Natural killer cell (primary cell): Measurements from ENCODE around the gene MAPK9. TPM values are rescaled to one million over a fixed set of nuclear protein-coding genes. Genes with fewer than 3 reads are reported as not detected.

Experiments used
- ATAC-seq, 3 donors: fragments of 150-1000 bp in 2 of 3; fragments of 200-7000 bp in 1 of 3; cut with Tn5 transposase; 1 replicate in 1 of 3; 2 replicates in 2 of 3; pipeline ENCODE4 v1.10.0; 2021; ENCODE audit warnings: mild to moderate bottlenecking in 2 of 3, moderate library complexity in 2 of 3
- DNase-seq, 2 donors: peaks; one replicate each; pipeline versions ENCODE4 v3.0.0 to v3.0.0-alpha.2; 2013 to 2021; ENCODE audit warnings: mixed read lengths in 1 of 2
- H3K27ac ChIP-seq: one replicate; pipeline ENCODE4 v1.5.1; 2013; ENCODE audit warnings: mild to moderate bottlenecking, low read length
- H3K27me3 ChIP-seq: one replicate; pipeline ENCODE4 v1.6.1; 2013; ENCODE audit warnings: low read length; ENCODE audit not compliant: control insufficient read depth, insufficient read depth
- H3K36me3 ChIP-seq: one replicate; pipeline ENCODE4 v1.6.1; 2013; ENCODE audit warnings: low read length; ENCODE audit not compliant: control insufficient read depth, insufficient read depth
- H3K4me1 ChIP-seq: one replicate; pipeline ENCODE4 v1.6.1; 2013; ENCODE audit warnings: low read length; ENCODE audit not compliant: control insufficient read depth, insufficient read depth
- H3K4me3 ChIP-seq: one replicate; pipeline ENCODE4 v1.5.1; 2013; ENCODE audit warnings: low read length
- H3K9me3 ChIP-seq: one replicate; pipeline ENCODE4 v1.6.1; 2013; ENCODE audit warnings: low read length; ENCODE audit not compliant: control insufficient read depth, insufficient read depth
- H3K27ac Mint-ChIP-seq, 2 donors: one replicate each; pipeline ENCODE4 v1.8.0; 2022; ENCODE audit warnings: mild to moderate bottlenecking in 2 of 2, mixed read lengths in 2 of 2, moderate library complexity in 1 of 2
- H3K27me3 Mint-ChIP-seq, 2 donors: one replicate each; pipeline ENCODE4 v1.8.0; 2022; ENCODE audit warnings: low read depth in 2 of 2, mixed read lengths in 2 of 2
- H3K36me3 Mint-ChIP-seq: one replicate; pipeline ENCODE4 v1.8.0; 2022; ENCODE audit warnings: mixed read lengths
- H3K4me1 Mint-ChIP-seq, 2 donors: one replicate each; pipeline ENCODE4 v1.8.0; 2022; ENCODE audit warnings: mixed read lengths in 2 of 2
- H3K4me3 Mint-ChIP-seq: one replicate; pipeline ENCODE4 v1.8.0; 2022; ENCODE audit warnings: mild to moderate bottlenecking, moderate library complexity, mixed read lengths
- H3K9me3 Mint-ChIP-seq, 2 donors: one replicate each; pipeline ENCODE4 v1.8.0; 2022; ENCODE audit warnings: mixed read lengths in 2 of 2
- WGBS: methylation state at CpG from one replicate; pipeline ENCODE4 v1.1.7; 2013; ENCODE audit warnings: missing lambda C conversion rate; ENCODE audit not compliant: insufficient coverage; 5-methylcytosine and 5-hydroxymethylcytosine counted together
- intact Hi-C: fragments of 100-400 bp; cut with micrococcal nuclease; formaldehyde crosslinking; loops from one replicate; pipeline ENCODE4 v1.14.2; 2022
- total RNA-seq, 4 donors: library from RNA; stranded (reverse); fragments of 120-200 nt in 1 of 4; gene quantifications; one replicate each; pipeline versions ENCODE4 v1.2.3 to v1.2.4, GENCODE V29; 2013 to 2022
- TF ChIP-seq, protein P1 (sequence below): fragments of 200-600 bp; IDR thresholded peaks from one replicate; pipeline ENCODE4 v1.8.0; 2022; ENCODE audit warnings: antibody characterized with exemption

The MAPK9 gene
- total RNA-seq, 3 donors from 2014 or later (not counting 1 experiment from before 2014, with no cell fraction given), result 34.1 to 48.5 (median 40.4) TPM

DNA sequence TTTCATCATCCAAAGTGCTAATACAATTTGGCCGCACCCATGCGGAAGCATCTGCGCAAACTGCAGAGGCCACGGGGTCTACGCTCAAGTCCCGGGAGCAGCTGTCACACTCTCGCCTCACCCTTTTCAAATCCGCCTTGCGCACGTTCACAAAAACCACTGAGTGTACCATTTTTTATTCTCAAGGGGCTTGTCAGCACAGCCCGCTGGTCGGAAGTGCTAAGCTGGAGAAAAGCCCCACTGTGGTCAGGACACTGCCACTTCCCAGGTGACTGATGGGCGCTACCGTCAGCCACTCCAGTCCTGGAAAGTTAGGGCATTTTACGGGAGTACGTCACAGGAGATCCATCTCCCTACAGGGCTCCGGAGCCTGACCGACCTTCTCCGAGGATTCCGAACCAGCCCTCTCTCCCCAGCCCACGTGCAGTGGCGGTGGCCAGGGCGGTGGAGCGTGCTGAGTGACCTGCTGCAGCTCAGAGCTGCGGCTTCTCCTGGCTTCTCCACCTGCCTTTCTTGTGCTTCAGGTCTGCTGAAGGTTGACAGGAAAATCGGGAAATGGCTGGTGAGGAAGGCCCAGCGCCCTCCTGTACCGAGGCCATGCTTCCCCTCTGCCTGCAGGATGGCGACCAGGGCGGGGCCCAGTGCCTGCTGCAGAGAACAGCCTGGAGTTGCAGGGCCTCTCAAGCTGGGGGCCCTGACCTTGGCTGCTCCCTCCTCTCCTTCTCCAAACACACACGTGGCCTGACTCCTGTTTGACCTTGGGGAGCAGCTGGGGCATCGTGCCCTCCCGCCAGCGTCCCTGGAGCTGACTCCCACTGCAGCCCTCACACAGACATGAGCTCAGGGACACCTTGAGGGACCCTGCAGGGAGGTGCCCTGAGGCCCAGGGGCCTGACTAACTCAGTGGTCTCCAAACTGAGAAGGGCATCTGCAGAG is 97.2 kb downstream of the MAPK9 start:
- H3K9me3 Mint-ChIP-seq, result no peaks in the 10 kb centered on the region
- TF ChIP-seq, protein P1, sequence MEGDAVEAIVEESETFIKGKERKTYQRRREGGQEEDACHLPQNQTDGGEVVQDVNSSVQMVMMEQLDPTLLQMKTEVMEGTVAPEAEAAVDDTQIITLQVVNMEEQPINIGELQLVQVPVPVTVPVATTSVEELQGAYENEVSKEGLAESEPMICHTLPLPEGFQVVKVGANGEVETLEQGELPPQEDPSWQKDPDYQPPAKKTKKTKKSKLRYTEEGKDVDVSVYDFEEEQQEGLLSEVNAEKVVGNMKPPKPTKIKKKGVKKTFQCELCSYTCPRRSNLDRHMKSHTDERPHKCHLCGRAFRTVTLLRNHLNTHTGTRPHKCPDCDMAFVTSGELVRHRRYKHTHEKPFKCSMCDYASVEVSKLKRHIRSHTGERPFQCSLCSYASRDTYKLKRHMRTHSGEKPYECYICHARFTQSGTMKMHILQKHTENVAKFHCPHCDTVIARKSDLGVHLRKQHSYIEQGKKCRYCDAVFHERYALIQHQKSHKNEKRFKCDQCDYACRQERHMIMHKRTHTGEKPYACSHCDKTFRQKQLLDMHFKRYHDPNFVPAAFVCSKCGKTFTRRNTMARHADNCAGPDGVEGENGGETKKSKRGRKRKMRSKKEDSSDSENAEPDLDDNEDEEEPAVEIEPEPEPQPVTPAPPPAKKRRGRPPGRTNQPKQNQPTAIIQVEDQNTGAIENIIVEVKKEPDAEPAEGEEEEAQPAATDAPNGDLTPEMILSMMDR, result no peak
- WGBS, result 91% methylated on average over 34 of the region's 34 CpGs

GRCh38 chr5:180193749-180194375 is 98.0 kb downstream of the MAPK9 start:
- ATAC-seq (no peak), DNase-seq (no peak)
- Histone ChIP-seq H3K4me1 (no peaks in the 10 kb centered on the region), H3K4me3 (no peak overlapping the region), H3K27me3 (no peaks in the 10 kb centered on the region), H3K27ac (no peak overlapping the region), H3K36me3 (no peaks in the 10 kb centered on the region), H3K9me3 (no peaks in the 10 kb centered on the region)
- intact Hi-C loops, result no loop called here
- TF ChIP-seq, protein P1, result no peak
- no peaks in the 10 kb centered on the region for H3K4me1 Mint-ChIP-seq
- H3K36me3 Mint-ChIP-seq, result no peaks in the 10 kb centered on the region
- H3K27me3 Mint-ChIP-seq, result peaks cover 4 to 8% of the 10 kb centered on the region in 2 donors
- 95% methylated on average over 24 of the region's 24 CpGs for WGBS
- H3K4me3 Mint-ChIP-seq, result no peak overlapping the region
- no peak overlapping the region for H3K27ac Mint-ChIP-seq
- no peaks in the 10 kb centered on the region for H3K9me3 Mint-ChIP-seq

More for the DNA sequence above, 97.2 kb downstream of the MAPK9 start:
- no peaks in the 10 kb centered on the region for H3K27me3 ChIP-seq
- H3K36me3 Mint-ChIP-seq, result no peaks in the 10 kb centered on the region
- no peak overlapping the region for H3K27ac Mint-ChIP-seq
- H3K36me3 ChIP-seq, result no peaks in the 10 kb centered on the region
- intact Hi-C loops, result no loop called here
- no peaks in the 10 kb centered on the region for H3K9me3 ChIP-seq
- H3K4me1 Mint-ChIP-seq, result no peaks in the 10 kb centered on the region
- ATAC-seq (no peak), DNase-seq (no peak)
- H3K4me1 ChIP-seq, result no peaks in the 10 kb centered on the region
- H3K4me3 Mint-ChIP-seq, result no peak overlapping the region
- H3K27me3 Mint-ChIP-seq, result no peaks in the 10 kb centered on the region
- H3K4me3 ChIP-seq, result no peak overlapping the region
- no peak overlapping the region for H3K27ac ChIP-seq

DNA sequence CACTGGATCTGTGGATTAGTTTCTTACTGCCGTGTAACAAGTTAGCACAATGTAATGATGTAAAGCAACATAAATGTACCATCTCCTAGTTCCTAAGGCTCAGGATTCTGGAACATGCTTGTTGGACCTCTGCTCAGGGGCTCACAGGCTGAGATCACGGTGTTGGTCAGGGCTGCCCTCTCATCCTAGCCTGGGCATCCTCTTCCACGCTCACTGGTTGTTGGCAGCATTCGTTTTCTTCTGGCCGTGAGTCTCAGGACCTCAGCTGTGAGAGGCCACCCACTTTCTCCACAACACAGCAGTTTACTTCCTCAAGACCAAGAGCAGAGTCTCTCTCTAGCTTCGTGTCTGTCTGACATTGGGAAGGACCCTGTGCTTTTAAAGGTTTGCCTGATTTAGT is 100.2 kb downstream of the MAPK9 start:
- intact Hi-C loops, result no loop called here
- TF ChIP-seq, protein P1, result no peak
- Histone ChIP-seq H3K4me1 (no peaks in the 10 kb centered on the region), H3K27ac (no peak overlapping the region), H3K36me3 (no peaks in the 10 kb centered on the region), H3K4me3 (no peak overlapping the region), H3K9me3 (no peaks in the 10 kb centered on the region), H3K27me3 (no peaks in the 10 kb centered on the region)
- Mint-ChIP-seq H3K4me3 (no peak overlapping the region), H3K36me3 (no peaks in the 10 kb centered on the region), H3K27ac (no peak overlapping the region), H3K9me3 (no peaks in the 10 kb centered on the region), H3K27me3 (peaks cover 4 to 27% of the 10 kb centered on the region in 2 donors), H3K4me1 (no peaks in the 10 kb centered on the region)
- DNase-seq (no peak), ATAC-seq (no peak)
- WGBS, result 76% methylated on average over 6 of the region's 6 CpGs
